ENCODE measurements around the gene OR51I2. TPM values are rescaled to one million over a fixed set of nuclear protein-coding genes. Genes with fewer than 3 reads are reported as not detected.

Gene OR51I2
- total and polyA plus RNA-seq, 5 donors from 2014 or later = not detected

DNA sequence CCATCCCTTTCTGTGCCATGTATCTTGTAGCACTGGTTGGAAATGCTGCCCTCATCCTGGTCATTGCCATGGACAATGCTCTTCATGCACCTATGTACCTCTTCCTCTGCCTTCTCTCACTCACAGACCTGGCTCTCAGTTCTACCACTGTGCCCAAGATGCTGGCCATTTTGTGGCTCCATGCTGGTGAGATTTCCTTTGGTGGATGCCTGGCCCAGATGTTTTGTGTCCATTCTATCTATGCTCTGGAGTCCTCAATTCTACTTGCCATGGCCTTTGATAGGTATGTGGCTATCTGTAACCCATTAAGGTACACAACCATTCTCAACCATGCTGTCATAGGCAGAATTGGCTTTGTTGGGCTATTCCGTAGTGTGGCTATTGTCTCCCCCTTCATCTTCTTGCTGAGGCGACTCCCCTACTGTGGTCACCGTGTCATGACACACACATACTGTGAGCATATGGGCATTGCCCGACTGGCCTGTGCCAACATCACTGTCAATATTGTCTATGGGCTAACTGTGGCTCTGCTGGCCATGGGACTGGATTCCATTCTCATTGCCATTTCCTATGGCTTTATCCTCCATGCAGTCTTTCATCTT is 39.8 kb downstream of the OR51I2 start:
- ATAC-seq (ENCODE audit: low read depth in 2 of 2) = no peak
- no peaks in the 10 kb centered on the region for H3K36me3 ChIP-seq (ENCODE audit: control insufficient read depth, insufficient read depth, low read length)
- H3K4me1 ChIP-seq (ENCODE audit: control insufficient read depth, insufficient read depth, low read length, poor library complexity, severe bottlenecking) = no peaks in the 10 kb centered on the region
- H3K4me1 Mint-ChIP-seq = no peaks in the 10 kb centered on the region
- no peak for DNase-seq
- H3K27me3 Mint-ChIP-seq = peaks cover 4% of the 10 kb centered on the region
- H3K36me3 Mint-ChIP-seq = no peaks in the 10 kb centered on the region
- no peak overlapping the region for H3K27ac ChIP-seq (ENCODE audit: insufficient read depth, low read length, poor library complexity, severe bottlenecking)
- H3K9me3 Mint-ChIP-seq = peaks cover 0 to under 1% (median 0%) of the 10 kb centered on the region in 7 donors
- no peak overlapping the region for H3K27ac Mint-ChIP-seq
- no peak overlapping the region for H3K4me3 Mint-ChIP-seq
- peaks cover 6% of the 10 kb centered on the region for H3K27me3 ChIP-seq (ENCODE audit: control insufficient read depth, insufficient read depth, low read length)
- H3K4me3 ChIP-seq (ENCODE audit: low read depth, low read length) = no peak overlapping the region
- H3K9me3 ChIP-seq (ENCODE audit: control insufficient read depth in 2 of 2, low read length in 2 of 2) = no peaks in the 10 kb centered on the region

DNA sequence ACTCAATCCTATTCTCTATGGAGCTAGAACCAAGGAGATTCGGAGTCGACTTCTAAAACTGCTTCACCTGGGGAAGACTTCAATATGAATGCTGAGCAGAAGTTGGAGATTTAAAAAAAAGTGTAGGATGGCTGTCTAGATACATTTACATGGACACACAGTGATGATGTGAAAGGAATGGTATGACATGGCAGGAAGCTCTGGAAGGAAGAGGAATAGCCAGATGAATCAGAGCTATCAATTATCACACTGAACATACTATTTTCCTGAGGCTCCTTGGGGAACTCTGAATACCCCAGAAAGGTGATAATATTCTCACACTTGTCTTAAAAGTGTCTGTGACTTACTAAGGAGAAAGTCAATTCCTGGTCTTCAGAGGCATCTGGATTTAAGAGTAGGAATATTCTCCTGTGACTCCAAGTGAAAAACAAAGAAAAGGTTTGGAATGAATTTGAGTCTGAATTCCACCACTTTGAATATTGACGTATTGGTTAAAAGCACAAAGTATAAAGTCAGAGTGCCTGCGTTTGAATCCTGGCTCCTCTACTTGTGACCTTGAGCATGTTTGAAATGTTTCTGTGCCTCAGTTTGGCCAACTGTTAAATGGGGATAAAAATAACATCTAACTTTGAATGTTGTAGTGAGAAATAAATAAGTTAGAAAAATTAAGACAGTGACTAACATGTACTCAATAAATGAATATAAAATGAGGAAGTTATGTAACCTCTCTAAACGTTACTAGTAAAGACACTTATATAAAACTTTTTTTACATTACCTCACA is 40.6 kb downstream of the OR51I2 start:
- Histone ChIP-seq H3K27ac (ENCODE audit: insufficient read depth, low read length, poor library complexity, severe bottlenecking) (no peak overlapping the region), H3K4me3 (ENCODE audit: low read depth, low read length) (no peak overlapping the region), H3K36me3 (ENCODE audit: control insufficient read depth, insufficient read depth, low read length) (no peaks in the 10 kb centered on the region), H3K4me1 (ENCODE audit: control insufficient read depth, insufficient read depth, low read length, poor library complexity, severe bottlenecking) (no peaks in the 10 kb centered on the region), H3K27me3 (ENCODE audit: control insufficient read depth, insufficient read depth, low read length) (peaks cover 4% of the 10 kb centered on the region), H3K9me3 (ENCODE audit: control insufficient read depth in 2 of 2, low read length in 2 of 2) (no peaks in the 10 kb centered on the region)
- peaks cover 4% of the 10 kb centered on the region for H3K27me3 Mint-ChIP-seq
- no peak for ATAC-seq (ENCODE audit: low read depth in 2 of 2)
- no peaks in the 10 kb centered on the region for H3K36me3 Mint-ChIP-seq
- H3K4me1 Mint-ChIP-seq = no peaks in the 10 kb centered on the region
- no peak overlapping the region for H3K4me3 Mint-ChIP-seq
- H3K9me3 Mint-ChIP-seq = no peaks in the 10 kb centered on the region
- DNase-seq = no peak
- no peak overlapping the region for H3K27ac Mint-ChIP-seq

- Histone ChIP-seq H3K4me3 (ENCODE audit: low read depth, low read length) (no peak overlapping the region), H3K27me3 (ENCODE audit: control insufficient read depth, insufficient read depth, low read length) (peaks cover 3% of the 10 kb centered on the region), H3K36me3 (ENCODE audit: control insufficient read depth, insufficient read depth, low read length) (no peaks in the 10 kb centered on the region), H3K9me3 (ENCODE audit: control insufficient read depth in 2 of 2, low read length in 2 of 2) (no peaks in the 10 kb centered on the region), H3K4me1 (ENCODE audit: control insufficient read depth, insufficient read depth, low read length, poor library complexity, severe bottlenecking) (no peaks in the 10 kb centered on the region), H3K27ac (ENCODE audit: insufficient read depth, low read length, poor library complexity, severe bottlenecking) (no peak overlapping the region)
- H3K36me3 Mint-ChIP-seq = no peaks in the 10 kb centered on the region
- no peaks in the 10 kb centered on the region for H3K9me3 Mint-ChIP-seq
- no peak overlapping the region for H3K27ac Mint-ChIP-seq
- DNase-seq = no peak
- H3K4me3 Mint-ChIP-seq = no peak overlapping the region
- H3K4me1 Mint-ChIP-seq = no peaks in the 10 kb centered on the region
- no peaks in the 10 kb centered on the region for H3K27me3 Mint-ChIP-seq
- ATAC-seq (ENCODE audit: low read depth in 2 of 2) = no peak
These were observed 50.5 kb downstream of the OR51I2 start for GRCh38 chr11:5499671-5500070.

DNA sequence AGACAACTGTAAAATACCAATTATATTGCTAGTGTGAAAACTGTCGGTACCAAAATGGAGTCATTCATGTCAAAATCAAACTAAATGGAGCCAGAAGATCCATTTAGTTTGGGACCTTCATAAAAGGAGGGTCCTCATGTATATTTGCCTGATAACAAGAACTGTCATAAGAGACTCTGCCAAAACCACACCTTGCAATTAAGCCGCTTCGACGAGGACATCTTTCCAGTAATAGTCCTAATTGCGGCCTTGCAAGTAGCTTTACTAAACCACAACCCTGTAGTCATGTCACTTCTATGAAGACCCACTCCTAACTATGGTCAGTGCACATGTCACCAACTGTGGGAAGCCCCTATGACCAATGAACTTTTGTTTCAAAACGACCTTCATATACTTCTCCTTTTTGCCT is 51.3 kb downstream of the OR51I2 start:
- no peak overlapping the region for H3K4me3 ChIP-seq (ENCODE audit: low read depth, low read length)
- H3K4me1 ChIP-seq (ENCODE audit: control insufficient read depth, insufficient read depth, low read length, poor library complexity, severe bottlenecking) = no peaks in the 10 kb centered on the region
- Mint-ChIP-seq H3K36me3 (no peaks in the 10 kb centered on the region), H3K27ac (no peak overlapping the region), H3K4me1 (no peaks in the 10 kb centered on the region), H3K9me3 (no peaks in the 10 kb centered on the region), H3K4me3 (no peak overlapping the region), H3K27me3 (no peaks in the 10 kb centered on the region)
- no peaks in the 10 kb centered on the region for H3K36me3 ChIP-seq (ENCODE audit: control insufficient read depth, insufficient read depth, low read length)
- no peak for ATAC-seq (ENCODE audit: low read depth in 2 of 2)
- H3K27ac ChIP-seq (ENCODE audit: insufficient read depth, low read length, poor library complexity, severe bottlenecking) = no peak overlapping the region
- no peaks in the 10 kb centered on the region for H3K9me3 ChIP-seq (ENCODE audit: control insufficient read depth in 2 of 2, low read length in 2 of 2)
- peaks cover 3% of the 10 kb centered on the region for H3K27me3 ChIP-seq (ENCODE audit: control insufficient read depth, insufficient read depth, low read length)
- DNase-seq = no peak

- Mint-ChIP-seq H3K4me3 (no peak overlapping the region), H3K27ac (no peak overlapping the region), H3K27me3 (no peaks in the 10 kb centered on the region), H3K36me3 (no peaks in the 10 kb centered on the region), H3K9me3 (no peaks in the 10 kb centered on the region), H3K4me1 (no peaks in the 10 kb centered on the region)
- Histone ChIP-seq H3K4me3 (ENCODE audit: low read depth, low read length) (no peak overlapping the region), H3K4me1 (ENCODE audit: control insufficient read depth, insufficient read depth, low read length, poor library complexity, severe bottlenecking) (no peaks in the 10 kb centered on the region), H3K27me3 (ENCODE audit: control insufficient read depth, insufficient read depth, low read length) (no peaks in the 10 kb centered on the region), H3K36me3 (ENCODE audit: control insufficient read depth, insufficient read depth, low read length) (no peaks in the 10 kb centered on the region), H3K27ac (ENCODE audit: insufficient read depth, low read length, poor library complexity, severe bottlenecking) (no peak overlapping the region), H3K9me3 (ENCODE audit: control insufficient read depth in 2 of 2, low read length in 2 of 2) (no peaks in the 10 kb centered on the region)
- ATAC-seq (ENCODE audit: low read depth in 2 of 2) (no peak), DNase-seq (no peak)
These were observed 55.3 kb downstream of the OR51I2 start for GRCh38 chr11:5504403-5504921.

DNA sequence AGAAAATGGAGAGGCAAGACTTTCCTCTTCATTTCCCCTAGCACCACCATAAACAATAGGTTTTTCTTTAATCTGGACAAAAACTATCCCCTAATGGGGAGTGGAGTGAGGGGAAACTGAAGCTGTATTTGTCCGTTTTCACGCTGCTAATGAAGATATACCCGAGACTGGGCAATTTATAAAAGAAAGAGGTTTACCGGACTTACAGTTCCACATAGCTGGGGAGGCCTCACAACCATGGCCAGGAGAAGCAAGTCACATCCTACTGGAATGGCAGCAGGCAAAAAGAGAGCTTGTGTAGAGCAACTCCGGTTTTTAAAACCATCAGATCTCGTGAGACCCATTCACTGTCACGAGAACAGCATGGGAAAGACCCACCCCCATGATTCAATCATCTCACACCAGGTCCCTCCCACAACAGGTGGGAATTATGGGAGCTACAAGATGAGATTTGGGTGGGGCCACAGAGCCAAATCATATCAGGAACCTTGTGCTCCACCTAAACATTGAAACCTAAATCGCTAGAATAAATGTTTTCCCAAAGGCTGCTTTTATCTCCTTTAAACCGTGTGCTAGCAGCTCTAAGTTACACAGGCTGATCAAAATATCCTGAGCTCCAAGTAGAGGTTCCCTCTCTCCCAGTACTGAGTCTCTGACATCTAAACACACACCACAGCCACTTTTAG is 56.4 kb downstream of the OR51I2 start:
- no peaks in the 10 kb centered on the region for H3K9me3 Mint-ChIP-seq
- H3K4me1 ChIP-seq (ENCODE audit: control insufficient read depth, insufficient read depth, low read length, poor library complexity, severe bottlenecking) = no peaks in the 10 kb centered on the region
- no peaks in the 10 kb centered on the region for H3K27me3 Mint-ChIP-seq

More for the DNA sequence above, 56.4 kb downstream of the OR51I2 start:
- DNase-seq (no peak), ATAC-seq (ENCODE audit: low read depth in 2 of 2) (no peak)
- Histone ChIP-seq H3K27me3 (ENCODE audit: control insufficient read depth, insufficient read depth, low read length) (no peaks in the 10 kb centered on the region), H3K27ac (ENCODE audit: insufficient read depth, low read length, poor library complexity, severe bottlenecking) (no peak overlapping the region), H3K4me3 (ENCODE audit: low read depth, low read length) (no peak overlapping the region), H3K36me3 (ENCODE audit: control insufficient read depth, insufficient read depth, low read length) (no peaks in the 10 kb centered on the region), H3K9me3 (ENCODE audit: control insufficient read depth in 2 of 2, low read length in 2 of 2) (no peaks in the 10 kb centered on the region)
- H3K27ac Mint-ChIP-seq = no peak overlapping the region
- H3K4me1 Mint-ChIP-seq = no peaks in the 10 kb centered on the region
- H3K36me3 Mint-ChIP-seq = no peaks in the 10 kb centered on the region
- no peak overlapping the region for H3K4me3 Mint-ChIP-seq

Data from CD4-positive, CD25-positive, alpha-beta regulatory T cell (primary cell).